NCI-H187 (cell line): ENCODE results near the gene CES2.
"Not testable (repeated sequence)": the region's sequence is repeated elsewhere in the genome, so short reads cannot be mapped to it uniquely, and the experiment has no call there.

Source experiments
- DNase-seq, 2 experiments: peaks; one replicate each; lab custom pipeline; 2025; lab: John Stamatoyannopoulos, UW

The CES2 gene

GRCh38 chr16:66984892-66985311, 49.6 kb downstream of the CES2 start:
- no peak for DNase-seq

DNA sequence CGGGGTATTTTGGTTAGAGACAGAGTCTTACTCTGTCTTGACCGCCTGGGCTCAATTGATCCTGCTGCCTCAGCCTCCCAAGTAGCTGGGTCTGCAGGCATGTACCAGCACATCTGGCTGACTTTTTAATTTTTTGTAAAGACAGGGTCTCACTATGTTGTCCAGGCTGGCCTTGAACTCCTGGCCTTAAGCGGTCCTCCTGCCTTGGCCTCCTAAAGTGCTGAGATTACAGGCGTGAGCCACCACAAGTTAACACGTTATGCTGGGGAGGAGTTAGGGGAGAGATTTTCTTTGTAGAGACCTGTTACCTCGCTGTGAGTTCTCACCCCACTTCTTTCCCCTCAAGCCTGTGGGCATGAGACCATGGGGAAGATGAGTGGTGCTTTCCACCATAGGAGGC, 51.2 kb downstream of the CES2 start:
- no peak for DNase-seq

DNA sequence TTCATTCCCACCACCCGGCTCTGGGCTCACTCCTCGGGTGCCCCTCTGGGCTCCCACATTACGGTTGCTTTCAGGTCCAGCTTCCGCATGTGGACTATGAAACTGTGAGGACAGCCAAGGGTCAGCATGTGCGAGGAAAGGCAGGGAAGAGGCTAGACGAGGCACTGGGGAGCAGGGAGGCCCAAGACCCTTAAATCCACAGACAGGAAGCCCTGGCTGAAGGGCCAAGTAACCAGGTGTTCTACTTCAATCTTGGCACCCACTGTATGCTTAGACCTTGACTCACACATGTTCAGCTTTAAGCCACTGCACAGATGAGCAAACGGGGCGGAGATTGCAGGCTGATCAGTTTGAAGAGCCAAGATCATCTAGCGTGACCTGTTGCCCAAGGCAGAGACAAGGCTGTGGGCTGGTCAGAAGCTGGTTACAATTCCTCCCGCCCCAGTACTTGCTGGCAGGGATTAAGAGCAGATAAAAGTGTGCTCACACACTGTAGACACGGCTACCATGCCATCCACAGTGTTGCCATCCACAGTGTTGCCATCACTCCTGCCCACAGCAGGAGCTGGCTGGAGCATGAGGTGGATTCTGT, 53.0 kb downstream of the CES2 start, which contains the start of gene CES4A:
Gene CES4A, plus strand, starts transcription at position 393 of the 592 bp plus-strand sequence. Its CDS starts 184 bp downstream, at position 577.
- no peak for DNase-seq

DNA sequence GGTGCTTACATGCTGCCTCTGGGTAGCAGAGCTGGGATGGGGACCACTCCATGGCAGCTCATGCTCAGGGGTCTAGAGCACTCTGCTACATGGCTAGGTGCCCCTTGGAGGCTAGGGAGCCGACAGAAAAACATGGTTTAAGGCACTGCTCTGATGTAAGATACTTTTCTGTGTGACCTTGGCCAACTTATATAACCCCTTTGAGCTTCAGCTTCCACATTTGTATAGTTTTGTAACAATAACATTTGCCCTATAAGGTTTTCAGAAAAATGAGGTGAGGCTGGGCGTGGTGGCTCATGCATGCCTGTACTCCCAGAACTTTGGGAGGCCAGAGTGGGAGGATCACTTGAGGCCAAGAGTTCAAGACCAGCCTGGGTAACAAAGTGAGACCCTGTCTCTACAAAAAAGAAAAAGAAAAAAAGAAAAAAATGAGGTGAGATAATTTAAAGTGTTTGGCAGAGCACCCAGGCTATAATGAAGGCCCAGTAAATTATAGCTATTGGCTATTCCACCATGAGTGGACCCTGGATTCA, 56.3 kb downstream of the CES2 start:
- DNase-seq: no peak

DNA sequence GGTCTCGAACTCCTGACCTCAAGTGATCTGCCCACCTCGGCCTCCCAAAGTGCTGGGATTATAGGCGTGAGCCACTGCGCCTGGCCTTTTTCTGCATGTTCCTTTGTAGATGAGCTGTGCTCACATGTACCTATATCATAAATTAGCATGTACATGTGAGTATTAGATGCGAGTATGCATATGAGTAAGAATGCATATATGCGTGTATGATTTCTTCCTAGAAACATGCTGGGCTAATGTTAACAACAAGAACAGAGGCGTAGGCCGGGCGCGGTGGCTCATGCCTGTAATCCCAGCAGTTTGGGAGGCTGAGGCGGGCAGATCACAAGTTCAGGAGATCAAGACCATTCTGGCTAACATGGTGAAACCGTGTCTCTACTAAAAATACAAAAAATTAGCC, 58.2 kb downstream of the CES2 start:
- not testable (repeated sequence) for DNase-seq
